HepG2 (cell line): ENCODE results near the gene HOXA1. TPM values are rescaled to one million over a fixed set of nuclear protein-coding genes. Genes with fewer than 3 reads are reported as not detected.

Experiments used
- ATAC-seq: fragments of 200-7000 bp; cut with Tn5 transposase; 3 replicates; pipeline ENCODE4 v1.9.1; 2020; ENCODE audit warnings: mild to moderate bottlenecking, moderate library complexity
- BruUV-seq: library from RNA; stranded (reverse); fragments of 400-500 nt; replicated peaks from 2 replicates; lab custom pipeline; 2021; lab: Mats Ljungman, UMichigan
- CTCF ChIA-PET: fragments of 300-600 bp; formaldehyde crosslinking; extraction: SDS; loops from one replicate; lab custom pipeline; 2021; ENCODE audit warnings: low total read pairs, inconsistent platforms, low intra/inter-chr PET ratio; lab: Yijun Ruan, JAX
- POLR2A ChIA-PET: fragments of 350-600 bp; sonication (Branson Sonifier 250); formaldehyde crosslinking; loops from one replicate; lab custom pipeline; 2020; ENCODE audit warnings: antibody characterized with exemption, inconsistent platforms; lab: Yijun Ruan, JAX
- DNase-seq: peaks from one replicate; pipeline ENCODE4 v3.0.0-alpha.2; 2015; ENCODE audit warnings: low spot score
- FAIRE-seq: peaks from 3 replicates; lab custom pipeline; 2011; peaks lifted over from hg19 to GRCh38; lab: Jason Lieb, UNC
- H2AFZ ChIP-seq: one replicate; pipeline ENCODE4 v1.6.1; 2011; ENCODE audit warnings: low read length, inconsistent platforms
- H3K27ac ChIP-seq: fragments of 300-600 bp; 3 replicates; pipeline ENCODE4 v1.8.0; 2011; ENCODE audit warnings: mixed run types, mild to moderate bottlenecking, mixed read lengths, low read length, inconsistent platforms; ENCODE audit not compliant: insufficient read depth; ENCODE audit errors: extremely low read length
- H3K27me3 ChIP-seq, 2 experiments: fragments of 200-600 bp in 1 of 2; 2 replicates in 1 of 2; 3 replicates in 1 of 2; pipeline versions ENCODE4 v1.6.0 to v1.8.0; 2011; ENCODE audit warnings: low read length in 2 of 2, mild to moderate bottlenecking in 2 of 2, moderate library complexity in 2 of 2, inconsistent platforms in 1 of 2; ENCODE audit not compliant: insufficient read depth in 2 of 2, control insufficient read depth in 1 of 2
- H3K36me3 ChIP-seq, 2 experiments: fragments of 200-600 bp in 1 of 2; replicated peaks in 1 of 2; 2 replicates in 1 of 2; 3 replicates in 1 of 2; pipeline versions ENCODE4 v1.5.1 to v1.8.0; 2011; ENCODE audit warnings: low read length in 2 of 2, inconsistent platforms in 1 of 2; ENCODE audit not compliant: insufficient read depth in 2 of 2, control insufficient read depth in 1 of 2
- H3K4me1 ChIP-seq: 2 replicates; pipeline ENCODE4 v1.5.1; 2012; ENCODE audit warnings: low read length, inconsistent platforms; ENCODE audit not compliant: insufficient read depth
- H3K4me2 ChIP-seq: 2 replicates; pipeline ENCODE4 v1.6.0; 2011; ENCODE audit warnings: low read depth, low read length, inconsistent platforms
- H3K4me3 ChIP-seq, 3 experiments: fragments of 200-600 bp in 1 of 3; sonication (generic), shearing (Covaris generic) in 1 of 3; replicated peaks in 1 of 3; 2 replicates each; pipeline ENCODE4 v1.5.1; 2011 to 2016; ENCODE audit warnings: low read length in 3 of 3, inconsistent platforms in 2 of 3, low read depth in 2 of 3, mild to moderate bottlenecking in 2 of 3, control low read depth in 1 of 3, mixed read lengths in 1 of 3; ENCODE audit not compliant: insufficient read depth in 1 of 3
- H3K79me2 ChIP-seq: one replicate; pipeline ENCODE4 v1.6.1; 2011; ENCODE audit warnings: low read length, inconsistent platforms; ENCODE audit not compliant: insufficient read depth
- H3K9ac ChIP-seq: 2 replicates; pipeline ENCODE4 v1.6.0; 2011; ENCODE audit warnings: mild to moderate bottlenecking, low read depth, low read length, inconsistent platforms; ENCODE audit not compliant: insufficient read depth
- H3K9me3 ChIP-seq: 2 replicates; pipeline ENCODE4 v1.5.1; 2012; ENCODE audit warnings: mild to moderate bottlenecking, low read length
- H4K20me1 ChIP-seq: 2 replicates; pipeline ENCODE4 v1.6.0; 2011; ENCODE audit warnings: inconsistent platforms, mild to moderate bottlenecking, low read length, moderate library complexity; ENCODE audit not compliant: insufficient read depth
- LCORL ChIP-seq, 2 experiments: fragments of 450-650 bp in 1 of 2; sonication (generic) in 1 of 2; formaldehyde crosslinking in 1 of 2; IDR thresholded peaks; 2 replicates each; pipeline versions ENCODE4 v1.5.0 to v1.6.1; 2017 to 2020; ENCODE audit warnings: antibody characterized with exemption in 1 of 2, missing genetic modification reagents in 1 of 2
- PAX8 ChIP-seq: sonication (generic); formaldehyde crosslinking; IDR thresholded peaks from 2 replicates; pipeline ENCODE4 v1.8.0; 2022; ENCODE audit warnings: mild to moderate bottlenecking, missing genetic modification reagents, borderline replicate concordance
- PHF21A ChIP-seq: sonication (generic); formaldehyde crosslinking; IDR thresholded peaks from 2 replicates; pipeline ENCODE4 v1.5.0; 2020; ENCODE audit warnings: mild to moderate bottlenecking, missing genetic modification reagents
- RBM39 ChIP-seq: fragments of 200-400 bp; formaldehyde crosslinking; IDR thresholded peaks from one replicate; pipeline ENCODE4 v1.6.1; 2018; ENCODE audit warnings: antibody characterized with exemption, mild to moderate bottlenecking, low read depth, low read length; ENCODE audit not compliant: poor library complexity, severe bottlenecking
- RXRB ChIP-seq: IDR thresholded peaks from 2 replicates; pipeline ENCODE4 v1.6.1; 2016; ENCODE audit warnings: borderline replicate concordance, missing genetic modification reagents, missing compliant biosample characterization
- ZNF101 ChIP-seq: sonication (generic); formaldehyde crosslinking; IDR thresholded peaks from 2 replicates; pipeline ENCODE4 v1.4.0; 2020; ENCODE audit warnings: mild to moderate bottlenecking, low read depth, missing genetic modification reagents, borderline replicate concordance
- ZNF136 ChIP-seq: sonication (generic); formaldehyde crosslinking; IDR thresholded peaks from 2 replicates; pipeline ENCODE4 v1.8.1; 2022; ENCODE audit warnings: low read depth, mild to moderate bottlenecking, moderate library complexity, missing genetic modification reagents
- WGBS: methylation state at CpG from one replicate; pipeline ENCODE4 v1.1.6; 2017; ENCODE audit warnings: low lambda C conversion rate; 5-methylcytosine and 5-hydroxymethylcytosine counted together
- in situ Hi-C: cut with HindIII; loops from 2 replicates; pipeline ENCODE4 v1.10.0; 2017; ENCODE audit warnings: low pct_unique_long_range_greater_than_20kb; ENCODE audit not compliant: extremely low pct_ligation_motif_present
- intact Hi-C: fragments of 100-400 bp; cut with micrococcal nuclease; formaldehyde crosslinking; loops from one replicate; pipeline ENCODE4 v1.10.0; 2022; ENCODE audit not compliant: unreplicated experiment
- polyA plus RNA-seq, 8 experiments: library from polyadenylated mRNA; depleted of rRNA in 3 of 8; stranded (reverse) in 7 of 8; unstranded in 1 of 8; fragments of >200 nt; fragmentation: Illumina TruSeq in 4 of 8; extraction: Trizol in 4 of 8; gene quantifications; 2 replicates each; pipeline versions ENCODE4 v1.2.1 to v1.2.3, GENCODE V29; 2011 to 2016; ENCODE audit warnings: low read depth in 4 of 8, missing spikeins in 1 of 8, mixed read lengths in 1 of 8; ENCODE audit not compliant: insufficient read depth in 1 of 8
- total RNA-seq, 5 experiments: library from RNA; depleted of rRNA; stranded (reverse); fragments of >200 nt; fragmentation: Illumina TruSeq; extraction: Trizol; gene quantifications; 2 replicates each; pipeline ENCODE4 v1.2.3, GENCODE V29; 2016; ENCODE audit warnings: low read depth in 1 of 5
- TF ChIP-seq, protein P1 (sequence below): sonication (generic); formaldehyde crosslinking; IDR thresholded peaks from 2 replicates; pipeline ENCODE4 v1.5.0; 2020; ENCODE audit warnings: missing genetic modification reagents
- TF ChIP-seq, protein P2 (sequence below): sonication (generic); formaldehyde crosslinking; IDR thresholded peaks from 2 replicates; pipeline ENCODE4 v1.5.1; 2020; ENCODE audit warnings: missing genetic modification reagents, mild to moderate bottlenecking, borderline replicate concordance
- TF ChIP-seq, protein P3 (sequence below): sonication (generic); formaldehyde crosslinking; IDR thresholded peaks from 2 replicates; pipeline ENCODE4 v1.4.0; 2020; ENCODE audit warnings: missing genetic modification reagents
- TF ChIP-seq, protein P4 (sequence below): sonication (generic); formaldehyde crosslinking; IDR thresholded peaks from 2 replicates; pipeline ENCODE4 v1.4.0; 2020; ENCODE audit warnings: missing genetic modification reagents

Gene HOXA1
- total and polyA plus RNA-seq, 2 of the 13 experiments (the other 11 are each of a cell fraction or from before 2014, with no cell fraction given), result 0.18 to 0.20 TPM

DNA sequence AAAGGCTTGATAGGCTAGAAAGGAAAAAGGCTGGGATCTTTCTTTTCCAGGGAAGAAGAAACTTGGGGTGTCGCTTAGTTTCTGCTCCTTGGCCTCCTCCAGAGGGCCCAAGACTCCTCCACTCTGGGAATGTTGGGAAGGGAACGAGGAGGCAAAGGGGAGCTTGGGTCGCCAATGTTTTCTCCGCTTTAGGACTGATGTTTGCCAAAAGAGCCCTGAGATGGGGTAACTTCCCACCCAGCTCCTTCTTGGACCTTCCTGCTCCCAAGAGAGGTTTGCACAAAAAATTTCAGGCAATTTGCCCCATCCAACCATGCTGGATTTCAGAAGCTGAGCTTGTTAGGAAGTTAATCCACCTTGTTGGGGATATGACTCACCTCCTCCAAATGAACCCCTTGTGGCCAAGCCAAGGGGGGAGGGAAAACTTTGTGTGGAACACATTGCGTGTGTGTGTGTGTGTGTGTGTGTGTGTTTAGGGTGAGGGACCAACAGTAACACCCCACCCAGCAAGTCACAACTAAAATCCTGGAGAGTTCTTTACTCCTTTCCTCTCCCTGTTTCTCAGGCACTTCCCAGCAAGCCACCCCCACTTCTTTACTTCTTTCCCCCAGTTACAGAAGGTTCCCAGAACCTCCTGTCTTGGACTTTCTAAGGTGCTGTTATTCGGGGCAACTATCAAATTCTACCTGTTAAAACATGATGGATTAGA, 15.4 kb upstream of the HOXA1 start:
- Histone ChIP-seq H3K9me3 (no peaks in the 10 kb centered on the region), H3K4me1 (peaks cover 12% of the 10 kb centered on the region; the same call in 1 of the 2 replicates), H4K20me1 (peaks cover 5% of the 10 kb centered on the region; the same call in 1 of the 2 replicates), H3K79me2 (peaks cover 12% of the 10 kb centered on the region), H3K27me3 (no peaks in the 10 kb centered on the region), H3K4me2 (no peak overlapping the region), H3K4me3 (no peak overlapping the region), H3K27ac (no peak overlapping the region), H2AFZ (no peak overlapping the region), H3K9ac (no peak overlapping the region), H3K36me3 (peaks cover 2 to 9% of the 10 kb centered on the region in 2 experiments; a peak in 2 of 5 replicates)
- no TSS peak for BruUV-seq
- WGBS, result 89% methylated on average over 6 of the region's 6 CpGs
- no peak for DNase-seq
- POLR2A ChIA-PET, result interaction anchor here (0.7 to 3.8 kb wide), 2 partner anchors 10 to 20 kb away, joined by 3 to 55 read pairs; partner anchors contain the start of gene HOXA4
- no peak for ATAC-seq
- FAIRE-seq, result no peak
- in situ Hi-C loops (no loop called here), intact Hi-C loops (no loop called here)
- TF ChIP-seq RBM39 (no peak), LCORL (IDR thresholded peaks at IDR 0.05) (no peak), LCORL (CRISPR knock-in tag; IDR thresholded peaks at IDR 0.05) (no peak), PAX8 (CRISPR knock-in tag) (no peak), PHF21A (CRISPR knock-in tag) (no peak), RXRB (CRISPR knock-in tag) (no peak), ZNF101 (CRISPR knock-in tag) (no peak), ZNF136 (no peak)
- TF ChIP-seq, protein P1, sequence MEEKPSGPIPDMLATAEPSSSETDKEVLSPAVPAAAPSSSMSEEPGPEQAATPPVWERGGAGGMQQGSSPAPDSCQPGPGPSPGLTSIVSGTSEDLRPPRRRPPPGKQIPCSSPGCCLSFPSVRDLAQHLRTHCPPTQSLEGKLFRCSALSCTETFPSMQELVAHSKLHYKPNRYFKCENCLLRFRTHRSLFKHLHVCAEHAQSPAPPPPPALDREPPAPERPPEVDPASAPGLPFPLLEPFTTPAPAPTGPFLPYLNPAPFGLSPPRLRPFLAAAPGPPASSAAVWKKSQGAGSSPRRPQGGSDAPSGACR (CRISPR knock-in tag), result no peak
- TF ChIP-seq, protein P2, sequence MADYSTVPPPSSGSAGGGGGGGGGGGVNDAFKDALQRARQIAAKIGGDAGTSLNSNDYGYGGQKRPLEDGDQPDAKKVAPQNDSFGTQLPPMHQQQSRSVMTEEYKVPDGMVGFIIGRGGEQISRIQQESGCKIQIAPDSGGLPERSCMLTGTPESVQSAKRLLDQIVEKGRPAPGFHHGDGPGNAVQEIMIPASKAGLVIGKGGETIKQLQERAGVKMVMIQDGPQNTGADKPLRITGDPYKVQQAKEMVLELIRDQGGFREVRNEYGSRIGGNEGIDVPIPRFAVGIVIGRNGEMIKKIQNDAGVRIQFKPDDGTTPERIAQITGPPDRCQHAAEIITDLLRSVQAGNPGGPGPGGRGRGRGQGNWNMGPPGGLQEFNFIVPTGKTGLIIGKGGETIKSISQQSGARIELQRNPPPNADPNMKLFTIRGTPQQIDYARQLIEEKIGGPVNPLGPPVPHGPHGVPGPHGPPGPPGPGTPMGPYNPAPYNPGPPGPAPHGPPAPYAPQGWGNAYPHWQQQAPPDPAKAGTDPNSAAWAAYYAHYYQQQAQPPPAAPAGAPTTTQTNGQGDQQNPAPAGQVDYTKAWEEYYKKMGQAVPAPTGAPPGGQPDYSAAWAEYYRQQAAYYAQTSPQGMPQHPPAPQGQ (CRISPR knock-in tag), result no peak
- TF ChIP-seq, protein P3, sequence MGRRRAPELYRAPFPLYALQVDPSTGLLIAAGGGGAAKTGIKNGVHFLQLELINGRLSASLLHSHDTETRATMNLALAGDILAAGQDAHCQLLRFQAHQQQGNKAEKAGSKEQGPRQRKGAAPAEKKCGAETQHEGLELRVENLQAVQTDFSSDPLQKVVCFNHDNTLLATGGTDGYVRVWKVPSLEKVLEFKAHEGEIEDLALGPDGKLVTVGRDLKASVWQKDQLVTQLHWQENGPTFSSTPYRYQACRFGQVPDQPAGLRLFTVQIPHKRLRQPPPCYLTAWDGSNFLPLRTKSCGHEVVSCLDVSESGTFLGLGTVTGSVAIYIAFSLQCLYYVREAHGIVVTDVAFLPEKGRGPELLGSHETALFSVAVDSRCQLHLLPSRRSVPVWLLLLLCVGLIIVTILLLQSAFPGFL (CRISPR knock-in tag), result no peak
- TF ChIP-seq, protein P4, sequence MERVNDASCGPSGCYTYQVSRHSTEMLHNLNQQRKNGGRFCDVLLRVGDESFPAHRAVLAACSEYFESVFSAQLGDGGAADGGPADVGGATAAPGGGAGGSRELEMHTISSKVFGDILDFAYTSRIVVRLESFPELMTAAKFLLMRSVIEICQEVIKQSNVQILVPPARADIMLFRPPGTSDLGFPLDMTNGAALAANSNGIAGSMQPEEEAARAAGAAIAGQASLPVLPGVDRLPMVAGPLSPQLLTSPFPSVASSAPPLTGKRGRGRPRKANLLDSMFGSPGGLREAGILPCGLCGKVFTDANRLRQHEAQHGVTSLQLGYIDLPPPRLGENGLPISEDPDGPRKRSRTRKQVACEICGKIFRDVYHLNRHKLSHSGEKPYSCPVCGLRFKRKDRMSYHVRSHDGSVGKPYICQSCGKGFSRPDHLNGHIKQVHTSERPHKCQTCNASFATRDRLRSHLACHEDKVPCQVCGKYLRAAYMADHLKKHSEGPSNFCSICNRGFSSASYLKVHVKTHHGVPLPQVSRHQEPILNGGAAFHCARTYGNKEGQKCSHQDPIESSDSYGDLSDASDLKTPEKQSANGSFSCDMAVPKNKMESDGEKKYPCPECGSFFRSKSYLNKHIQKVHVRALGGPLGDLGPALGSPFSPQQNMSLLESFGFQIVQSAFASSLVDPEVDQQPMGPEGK (CRISPR knock-in tag), result no peak
- CTCF ChIA-PET, result no interaction called here
